Activated CD8-positive, alpha-beta T cell treated with anti-CD3 and anti-CD28 coated beads for 36 hours (primary cell): ENCODE measurements around the gene TMEM191B. TPM values are rescaled to one million over a fixed set of nuclear protein-coding genes. Genes with fewer than 3 reads are reported as not detected.
"Not testable (repeated sequence)": the region's sequence is repeated elsewhere in the genome, so short reads cannot be mapped to it uniquely, and the experiment has no call there.

Experiments used
- ATAC-seq: fragments of 200-7000 bp; cut with Tn5 transposase; one replicate; pipeline ENCODE4 v1.10.0; 2021; ENCODE audit warnings: mild to moderate bottlenecking, moderate library complexity
- CTCF ChIA-PET: fragments of 350-600 bp; sonication (Branson Sonifier 250); formaldehyde crosslinking; loops from one replicate; lab custom pipeline; 2021; ENCODE audit warnings: antibody characterized with exemption; lab: Charles Lee
- POLR2A ChIA-PET: fragments of 350-600 bp; sonication (Branson Sonifier 250); formaldehyde crosslinking; loops from one replicate; lab custom pipeline; 2021; ENCODE audit warnings: antibody characterized with exemption; lab: Charles Lee
- DNase-seq: peaks from one replicate; pipeline ENCODE4 v3.0.0-alpha.2; 2020
- H3K27ac Mint-ChIP-seq: one replicate; pipeline ENCODE4 v1.8.0; 2021; ENCODE audit warnings: mild to moderate bottlenecking, mixed read lengths
- H3K27me3 Mint-ChIP-seq: one replicate; pipeline ENCODE4 v1.8.0; 2021; ENCODE audit warnings: mixed read lengths
- H3K36me3 Mint-ChIP-seq: one replicate; pipeline ENCODE4 v1.8.0; 2021; ENCODE audit warnings: low read depth, mixed read lengths
- H3K4me1 Mint-ChIP-seq: one replicate; pipeline ENCODE4 v1.8.0; 2021; ENCODE audit warnings: low read depth, mixed read lengths
- H3K4me3 Mint-ChIP-seq: one replicate; pipeline ENCODE4 v1.8.0; 2021; ENCODE audit warnings: mild to moderate bottlenecking, moderate library complexity, mixed read lengths
- H3K9me3 Mint-ChIP-seq: one replicate; pipeline ENCODE4 v1.8.0; 2021; ENCODE audit warnings: mixed read lengths
- intact Hi-C: fragments of 100-400 bp; cut with micrococcal nuclease; formaldehyde crosslinking; loops from one replicate; pipeline ENCODE4 v1.10.0; 2022
- total RNA-seq, 2 experiments: library from RNA; stranded (reverse); gene quantifications; one replicate each; pipeline ENCODE4 v1.2.3, GENCODE V29; 2021

The TMEM191B gene
- 1 to 10 TPM; 1.2 to 2.1 TPM for total RNA-seq

DNA sequence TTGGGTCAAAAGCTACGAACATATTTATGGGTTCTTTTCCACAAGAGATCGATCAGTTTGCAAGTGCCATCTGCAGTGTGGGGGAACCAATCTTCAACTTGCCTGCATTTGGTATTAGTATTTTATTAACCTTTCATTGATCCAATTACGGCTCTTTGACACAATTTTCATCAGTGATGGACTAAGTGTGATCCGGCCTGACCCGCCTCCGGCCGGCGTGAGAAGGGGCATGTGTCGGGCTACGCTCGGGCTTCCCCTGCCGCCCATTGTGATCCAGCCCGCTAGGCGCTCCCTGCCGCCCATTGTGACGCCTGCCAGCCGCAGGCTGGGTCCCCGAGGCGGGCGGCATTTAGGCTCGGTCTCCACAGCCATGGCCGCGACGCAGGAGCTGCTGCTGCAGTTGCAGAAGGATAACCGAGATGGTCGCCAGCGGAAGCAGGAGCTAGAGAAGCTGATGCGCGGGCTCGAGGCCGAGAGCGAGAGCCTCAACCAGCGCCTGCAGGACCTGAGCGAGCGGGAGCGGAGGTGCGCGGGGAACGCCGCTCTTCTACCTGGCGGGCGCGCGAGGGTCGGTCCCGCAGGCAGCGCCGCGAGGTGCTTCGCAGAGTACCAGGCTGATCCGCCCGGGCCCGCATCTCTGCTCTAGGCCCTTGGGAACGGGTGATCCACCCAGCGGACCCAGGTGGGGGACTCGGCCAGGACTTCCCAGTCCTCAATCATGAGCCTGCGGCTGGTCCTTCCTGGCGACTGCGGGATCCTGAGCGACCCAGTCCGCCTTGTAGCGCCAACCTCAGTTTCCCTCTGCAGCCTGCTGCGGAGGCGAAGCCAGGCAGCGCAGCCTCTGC is at the start of gene TMEM191B:
Gene TMEM191B, plus strand, starts transcription at position 51 of the 845 bp plus-strand sequence. Its CDS starts 179 bp downstream, at position 230.
- CTCF ChIA-PET, H3K4me3 Mint-ChIP-seq, H3K9me3 Mint-ChIP-seq, H3K4me1 Mint-ChIP-seq, DNase-seq, H3K27me3 Mint-ChIP-seq, intact Hi-C loops, POLR2A ChIA-PET, H3K36me3 Mint-ChIP-seq, H3K27ac Mint-ChIP-seq: not testable (repeated sequence)
- ATAC-seq, result peak; percentile 5

- H3K36me3 Mint-ChIP-seq, DNase-seq, H3K4me3 Mint-ChIP-seq, POLR2A ChIA-PET, CTCF ChIA-PET, ATAC-seq, H3K4me1 Mint-ChIP-seq, H3K27ac Mint-ChIP-seq, H3K9me3 Mint-ChIP-seq, H3K27me3 Mint-ChIP-seq, intact Hi-C loops: not testable (repeated sequence)
Measured at GRCh38 chr22:18496227-18496626, 31.4 kb upstream of the TMEM191B start.

DNA sequence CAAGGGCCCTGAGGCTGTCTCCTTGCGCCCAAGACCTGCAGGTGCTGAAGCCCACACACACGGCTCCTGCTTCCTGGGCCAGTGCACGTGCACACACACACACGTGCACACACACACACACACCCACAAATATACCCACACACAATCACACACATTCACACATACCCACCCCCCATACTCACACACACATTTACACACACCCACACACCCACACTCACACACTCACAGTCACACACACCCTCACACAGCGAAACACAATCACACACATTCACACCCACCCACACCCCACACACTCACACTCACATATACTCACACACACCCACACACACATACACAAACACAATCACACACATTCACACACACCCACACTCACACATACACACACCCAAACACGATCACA is 16.3 kb upstream of the TMEM191B start:
- H3K9me3 Mint-ChIP-seq, H3K27ac Mint-ChIP-seq, H3K27me3 Mint-ChIP-seq, H3K36me3 Mint-ChIP-seq, H3K4me3 Mint-ChIP-seq, DNase-seq, H3K4me1 Mint-ChIP-seq, ATAC-seq, CTCF ChIA-PET, POLR2A ChIA-PET, intact Hi-C loops: not testable (repeated sequence)

DNA sequence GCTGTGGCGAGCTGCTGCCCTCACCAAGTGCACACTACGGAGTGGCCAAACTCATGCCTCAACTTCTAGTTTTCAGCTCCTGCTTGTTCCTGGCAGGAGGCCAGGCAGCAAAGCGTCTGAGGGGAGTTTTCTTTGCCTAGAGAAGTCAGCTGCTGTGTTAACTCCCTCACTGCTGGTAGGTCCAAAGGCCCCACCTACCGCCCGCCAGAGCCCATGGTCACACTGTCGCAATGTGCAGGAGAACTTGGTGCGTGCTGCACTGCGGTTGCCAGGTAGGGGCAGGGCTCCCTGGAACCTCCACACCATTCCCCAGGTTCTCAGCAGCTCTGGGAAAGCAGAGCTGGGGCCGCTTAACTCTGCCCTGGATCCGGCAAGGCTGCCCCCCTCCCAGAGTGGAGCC is 15.2 kb upstream of the TMEM191B start:
- H3K36me3 Mint-ChIP-seq, DNase-seq, H3K27ac Mint-ChIP-seq, ATAC-seq, intact Hi-C loops, H3K4me3 Mint-ChIP-seq, CTCF ChIA-PET, H3K27me3 Mint-ChIP-seq, H3K9me3 Mint-ChIP-seq, POLR2A ChIA-PET, H3K4me1 Mint-ChIP-seq: not testable (repeated sequence)

DNA sequence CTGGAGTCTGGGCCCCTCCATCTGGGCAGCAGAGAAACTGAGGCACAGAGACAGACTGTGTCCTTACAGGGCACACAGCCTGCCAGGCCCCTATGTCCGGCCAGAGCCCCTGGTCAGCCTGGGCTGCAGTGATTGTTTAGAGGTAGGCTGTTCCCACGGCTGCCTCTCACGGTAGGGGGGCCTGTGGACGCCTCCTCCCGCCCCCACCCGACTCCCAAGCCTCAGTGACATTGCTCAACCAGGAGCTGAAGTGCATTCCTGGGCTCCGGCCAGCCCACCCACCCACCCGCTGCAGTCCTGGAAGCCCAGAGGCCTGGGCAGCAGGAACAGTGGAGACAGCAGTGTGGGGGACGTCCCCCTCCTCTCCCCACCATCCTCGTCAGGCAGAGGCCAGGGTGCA is 14.1 kb upstream of the TMEM191B start:
- CTCF ChIA-PET, H3K36me3 Mint-ChIP-seq, ATAC-seq, intact Hi-C loops, H3K27me3 Mint-ChIP-seq, POLR2A ChIA-PET, DNase-seq, H3K27ac Mint-ChIP-seq, H3K9me3 Mint-ChIP-seq, H3K4me1 Mint-ChIP-seq, H3K4me3 Mint-ChIP-seq: not testable (repeated sequence)

- DNase-seq, H3K27ac Mint-ChIP-seq, POLR2A ChIA-PET, H3K36me3 Mint-ChIP-seq, intact Hi-C loops, ATAC-seq, H3K9me3 Mint-ChIP-seq, H3K4me3 Mint-ChIP-seq, H3K4me1 Mint-ChIP-seq, H3K27me3 Mint-ChIP-seq, CTCF ChIA-PET: not testable (repeated sequence)
Measured at GRCh38 chr22:18518061-18518460, 9.5 kb upstream of the TMEM191B start, which contains the start of gene GGTLC3. GGTLC3 (minus strand) TSS chr22:18518161; CDS start chr22:18517897, 264 bp downstream.

DNA sequence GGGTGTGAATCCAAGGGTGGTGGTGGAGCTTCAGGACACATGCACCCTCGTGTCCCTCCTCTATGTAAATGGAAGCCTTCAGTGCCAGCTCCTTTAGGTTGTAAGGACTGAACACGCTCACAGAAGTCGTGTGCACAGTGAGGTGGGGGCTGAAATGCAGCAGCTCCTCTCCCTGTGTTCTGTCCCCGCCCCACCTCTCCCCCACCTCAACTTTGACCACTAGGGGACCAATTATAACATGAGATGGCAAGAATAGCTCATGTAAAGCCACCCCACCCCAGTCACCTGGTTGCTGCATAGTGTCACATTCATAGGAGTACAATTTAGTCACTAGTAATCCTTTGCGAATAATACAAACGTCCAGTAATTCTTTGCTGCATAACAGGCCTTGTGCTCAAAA is 4.8 kb upstream of the TMEM191B start:
- H3K9me3 Mint-ChIP-seq, CTCF ChIA-PET, H3K4me3 Mint-ChIP-seq, DNase-seq, ATAC-seq, H3K27ac Mint-ChIP-seq, POLR2A ChIA-PET, H3K36me3 Mint-ChIP-seq, H3K4me1 Mint-ChIP-seq, H3K27me3 Mint-ChIP-seq, intact Hi-C loops: not testable (repeated sequence)

DNA sequence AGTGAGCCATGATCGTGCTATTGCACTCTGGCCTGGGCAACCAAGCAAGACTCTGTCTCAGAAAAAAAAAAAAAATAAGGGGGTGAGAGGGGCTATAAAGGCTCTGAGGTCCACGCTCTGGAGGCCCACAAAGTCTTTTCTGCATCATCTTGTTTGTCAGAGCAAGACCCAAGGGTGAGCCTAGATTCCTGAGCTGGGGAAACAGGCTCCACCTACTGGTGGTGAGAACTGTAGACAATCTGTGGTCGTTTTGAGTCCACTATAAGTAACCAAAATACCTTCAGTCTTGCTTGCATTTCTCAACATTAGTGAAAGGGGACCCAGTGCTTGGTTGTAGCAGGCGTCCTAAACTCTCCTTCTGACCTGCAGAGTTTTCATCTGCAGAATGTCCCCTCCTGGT is 4.3 kb upstream of the TMEM191B start:
- DNase-seq, H3K27me3 Mint-ChIP-seq, H3K36me3 Mint-ChIP-seq, H3K27ac Mint-ChIP-seq, H3K9me3 Mint-ChIP-seq, H3K4me3 Mint-ChIP-seq, POLR2A ChIA-PET, ATAC-seq, CTCF ChIA-PET, intact Hi-C loops, H3K4me1 Mint-ChIP-seq: not testable (repeated sequence)

GRCh38 chr22:18528597-18529415 is 1.2 kb downstream of the TMEM191B start:
- H3K4me3 Mint-ChIP-seq, H3K4me1 Mint-ChIP-seq, H3K27ac Mint-ChIP-seq, CTCF ChIA-PET, POLR2A ChIA-PET, H3K9me3 Mint-ChIP-seq, H3K27me3 Mint-ChIP-seq, H3K36me3 Mint-ChIP-seq, intact Hi-C loops: not testable (repeated sequence)
- ATAC-seq (peak; percentile 87), DNase-seq (peak; percentile 83)

GRCh38 chr22:18529416-18530145 is 2.0 kb downstream of the TMEM191B start:
- H3K4me3 Mint-ChIP-seq, H3K4me1 Mint-ChIP-seq, intact Hi-C loops, POLR2A ChIA-PET, CTCF ChIA-PET, DNase-seq, H3K27ac Mint-ChIP-seq, H3K27me3 Mint-ChIP-seq, H3K36me3 Mint-ChIP-seq, H3K9me3 Mint-ChIP-seq: not testable (repeated sequence)
- ATAC-seq, result peak; percentile 2

- ATAC-seq, H3K4me3 Mint-ChIP-seq, DNase-seq, intact Hi-C loops, H3K36me3 Mint-ChIP-seq, POLR2A ChIA-PET, H3K27ac Mint-ChIP-seq, H3K4me1 Mint-ChIP-seq, CTCF ChIA-PET, H3K27me3 Mint-ChIP-seq, H3K9me3 Mint-ChIP-seq: not testable (repeated sequence)
Measured at GRCh38 chr22:18533633-18534032, 6.0 kb downstream of the TMEM191B start.
